Measurements from ENCODE around the gene CACNA1D.

CACNA1D gene

DNA sequence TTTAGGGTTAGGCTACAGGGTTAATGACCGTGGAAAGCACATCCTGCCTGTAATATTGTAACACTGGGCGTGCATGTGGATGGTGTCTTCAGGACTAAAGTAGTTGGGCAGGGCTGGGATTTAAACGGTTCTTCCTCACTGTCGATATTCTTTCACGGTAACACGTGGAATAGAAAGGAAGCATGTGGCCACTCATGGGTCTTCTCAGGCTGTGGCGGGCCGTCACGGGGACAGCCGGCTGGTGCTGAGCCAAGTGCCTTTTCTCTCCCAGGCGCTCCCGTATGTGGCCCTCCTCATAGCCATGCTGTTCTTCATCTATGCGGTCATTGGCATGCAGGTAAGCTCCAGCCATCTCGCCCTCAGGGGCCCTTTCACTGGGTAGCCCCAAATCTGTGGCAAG lies 278.2 kb downstream of the CACNA1D start:
- no peak overlapping the region for H3K4me3 ChIP-seq (ENCODE audit: control insufficient read depth, low read depth, low read length)
- TF ChIP-seq, protein P1, sequence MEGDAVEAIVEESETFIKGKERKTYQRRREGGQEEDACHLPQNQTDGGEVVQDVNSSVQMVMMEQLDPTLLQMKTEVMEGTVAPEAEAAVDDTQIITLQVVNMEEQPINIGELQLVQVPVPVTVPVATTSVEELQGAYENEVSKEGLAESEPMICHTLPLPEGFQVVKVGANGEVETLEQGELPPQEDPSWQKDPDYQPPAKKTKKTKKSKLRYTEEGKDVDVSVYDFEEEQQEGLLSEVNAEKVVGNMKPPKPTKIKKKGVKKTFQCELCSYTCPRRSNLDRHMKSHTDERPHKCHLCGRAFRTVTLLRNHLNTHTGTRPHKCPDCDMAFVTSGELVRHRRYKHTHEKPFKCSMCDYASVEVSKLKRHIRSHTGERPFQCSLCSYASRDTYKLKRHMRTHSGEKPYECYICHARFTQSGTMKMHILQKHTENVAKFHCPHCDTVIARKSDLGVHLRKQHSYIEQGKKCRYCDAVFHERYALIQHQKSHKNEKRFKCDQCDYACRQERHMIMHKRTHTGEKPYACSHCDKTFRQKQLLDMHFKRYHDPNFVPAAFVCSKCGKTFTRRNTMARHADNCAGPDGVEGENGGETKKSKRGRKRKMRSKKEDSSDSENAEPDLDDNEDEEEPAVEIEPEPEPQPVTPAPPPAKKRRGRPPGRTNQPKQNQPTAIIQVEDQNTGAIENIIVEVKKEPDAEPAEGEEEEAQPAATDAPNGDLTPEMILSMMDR (conservative IDR thresholded peaks at IDR 0.05; ENCODE audit: control insufficient read depth, insufficient read depth, low read depth, low read length): no peak
- no peak for DNase-seq (ENCODE audit: low read depth)

DNA sequence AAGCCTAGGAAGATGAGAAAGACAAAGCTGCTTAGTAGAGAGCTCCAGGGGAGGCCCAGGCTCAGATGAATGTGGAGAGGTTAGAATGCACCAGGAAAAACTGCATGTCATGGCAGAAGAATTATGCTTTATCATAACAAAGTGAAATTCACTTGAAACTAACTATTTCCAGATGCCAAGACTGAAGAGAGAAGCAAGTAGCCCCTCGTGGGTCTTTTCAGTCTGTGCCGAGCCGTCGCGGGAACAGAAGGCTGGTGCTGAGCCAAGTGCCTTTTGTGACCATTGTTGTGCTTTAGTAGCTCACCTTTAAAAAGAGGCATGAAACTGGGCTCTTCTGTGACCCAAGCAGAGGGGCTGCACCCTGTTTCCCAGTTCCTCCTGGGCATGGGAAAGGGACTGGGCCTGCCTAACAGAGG lies 278.6 kb downstream of the CACNA1D start:
- TF ChIP-seq, protein P1 (conservative IDR thresholded peaks at IDR 0.05; ENCODE audit: control insufficient read depth, insufficient read depth, low read depth, low read length): no peak
- peak; percentile 16 for DNase-seq (ENCODE audit: low read depth)
- no peak overlapping the region for H3K4me3 ChIP-seq (ENCODE audit: control insufficient read depth, low read depth, low read length)

DNA sequence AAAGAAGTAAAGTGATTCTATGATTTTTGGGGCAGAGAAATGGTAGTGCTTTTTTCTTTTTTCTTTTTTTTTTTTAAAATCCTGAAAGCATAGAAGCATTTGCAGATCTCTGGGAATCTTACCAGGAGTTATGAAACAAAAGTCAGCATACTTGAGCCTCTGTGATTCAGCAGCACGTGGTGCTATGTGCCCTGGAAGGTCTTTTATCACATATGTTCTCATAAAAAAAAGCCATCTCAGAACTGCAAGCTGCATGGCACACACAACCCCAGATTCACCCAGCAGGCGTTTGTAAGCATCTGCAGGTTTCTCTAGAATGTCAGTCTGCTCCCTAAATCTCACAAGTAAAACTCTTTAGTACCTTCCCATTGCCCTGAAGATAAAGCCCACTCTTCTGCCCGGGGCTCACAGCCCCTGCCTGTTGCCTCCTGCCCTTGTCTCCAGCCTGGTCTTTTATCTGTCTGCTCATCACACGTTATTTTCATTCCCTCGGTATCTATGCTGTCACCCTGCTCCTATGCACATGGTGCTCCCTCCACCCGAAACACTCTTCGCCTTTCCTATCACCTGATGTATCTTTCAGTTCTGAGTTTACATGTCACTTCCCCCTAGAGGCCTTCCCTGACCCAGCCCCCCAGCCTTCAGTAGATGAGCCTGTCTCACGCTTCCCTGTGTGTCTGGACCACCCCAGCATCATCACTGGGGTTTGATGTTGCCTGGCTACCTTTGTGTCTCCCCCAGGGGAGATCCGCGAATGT lies 279.4 kb downstream of the CACNA1D start:
- H3K4me3 ChIP-seq (ENCODE audit: control insufficient read depth, low read depth, low read length): no peak overlapping the region
- TF ChIP-seq, protein P1 (conservative IDR thresholded peaks at IDR 0.05; ENCODE audit: control insufficient read depth, insufficient read depth, low read depth, low read length): no peak
- peak; percentile 89 for DNase-seq (ENCODE audit: low read depth)

DNA sequence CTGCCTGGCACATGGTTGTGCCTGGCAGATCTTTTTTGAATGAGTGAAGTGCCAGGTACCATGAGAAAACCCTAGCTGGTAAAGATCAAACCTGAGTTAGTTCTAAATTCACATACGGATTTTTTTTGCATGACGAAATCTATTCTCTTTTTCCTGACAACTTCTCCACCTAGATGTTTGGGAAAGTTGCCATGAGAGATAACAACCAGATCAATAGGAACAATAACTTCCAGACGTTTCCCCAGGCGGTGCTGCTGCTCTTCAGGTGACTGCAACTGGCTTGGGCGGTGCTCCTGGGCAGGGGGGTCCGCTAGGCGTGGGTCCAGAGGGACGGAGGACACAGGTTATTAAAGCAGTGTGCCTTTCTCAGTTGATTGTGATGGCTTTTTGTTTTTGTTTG lies 280.0 kb downstream of the CACNA1D start:
- H3K4me3 ChIP-seq (ENCODE audit: control insufficient read depth, low read depth, low read length): no peak overlapping the region
- DNase-seq (ENCODE audit: low read depth): no peak
- TF ChIP-seq, protein P1 (conservative IDR thresholded peaks at IDR 0.05; ENCODE audit: control insufficient read depth, insufficient read depth, low read depth, low read length): no peak

DNA sequence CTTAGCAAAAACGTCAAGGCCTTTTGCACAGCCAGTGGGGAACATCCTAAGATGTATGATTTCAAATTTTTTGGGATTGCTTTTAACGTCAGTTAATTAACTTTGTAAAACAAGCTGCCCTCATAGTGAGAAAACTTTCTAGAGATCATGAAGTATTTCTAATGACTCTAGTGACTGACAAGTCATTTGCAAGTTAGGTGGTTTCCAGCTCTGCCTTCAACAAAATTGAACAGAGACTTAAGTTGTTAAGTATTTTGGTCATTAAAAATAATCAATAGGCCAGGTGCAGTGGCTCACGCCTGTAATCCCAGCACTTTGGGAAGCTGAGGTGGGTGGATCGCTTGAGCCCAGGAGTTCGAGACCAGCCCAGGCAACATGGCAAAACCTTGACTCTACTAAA lies 280.6 kb downstream of the CACNA1D start:
- H3K4me3 ChIP-seq (ENCODE audit: control insufficient read depth, low read depth, low read length): no peak overlapping the region
- DNase-seq (ENCODE audit: low read depth): no peak
- TF ChIP-seq, protein P1 (conservative IDR thresholded peaks at IDR 0.05; ENCODE audit: control insufficient read depth, insufficient read depth, low read depth, low read length): no peak

DNA sequence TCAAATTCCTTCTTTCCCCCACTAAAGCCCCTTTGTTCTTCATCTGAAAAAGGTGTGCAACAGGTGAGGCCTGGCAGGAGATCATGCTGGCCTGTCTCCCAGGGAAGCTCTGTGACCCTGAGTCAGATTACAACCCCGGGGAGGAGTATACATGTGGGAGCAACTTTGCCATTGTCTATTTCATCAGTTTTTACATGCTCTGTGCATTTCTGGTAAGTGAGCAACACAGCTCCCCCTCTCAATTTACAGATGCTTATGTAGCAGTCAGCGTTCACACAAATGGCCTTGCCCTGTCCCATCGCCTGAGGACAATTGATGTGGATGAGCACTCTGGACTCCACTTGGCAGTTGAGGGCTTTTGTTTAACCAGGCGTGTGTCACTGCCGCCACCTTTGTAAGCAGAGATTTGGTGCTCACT lies 281.4 kb downstream of the CACNA1D start:
- no peak overlapping the region for H3K4me3 ChIP-seq (ENCODE audit: control insufficient read depth, low read depth, low read length)
- peak; percentile 7 for DNase-seq (ENCODE audit: low read depth)
- TF ChIP-seq, protein P1 (conservative IDR thresholded peaks at IDR 0.05; ENCODE audit: control insufficient read depth, insufficient read depth, low read depth, low read length): no peak
